PC-9 (cell line): ENCODE results near the gene GNA15. TPM values are rescaled to one million over a fixed set of nuclear protein-coding genes. Genes with fewer than 3 reads are reported as not detected.

ENCODE experiments used
- BruUV-seq: library from RNA; stranded (reverse); fragments of 400-500 nt; replicated peaks from 2 replicates; lab custom pipeline; 2021; lab: Mats Ljungman, UMichigan
- CTCF ChIA-PET: fragments of 300-600 bp; sonication (Branson Sonifier 250); formaldehyde crosslinking; loops from one replicate; lab custom pipeline; 2022; ENCODE audit warnings: antibody characterized with exemption; lab: Charles Lee
- POLR2A ChIA-PET: fragments of 300-600 bp; sonication (Branson Sonifier 250); formaldehyde crosslinking; loops from one replicate; lab custom pipeline; 2022; ENCODE audit warnings: antibody characterized with exemption; ENCODE audit not compliant: unreplicated experiment; lab: Charles Lee
- DNase-seq, 2 experiments: peaks; one replicate each; pipeline versions ENCODE4 v3.0.0 to v3.0.0-alpha.2; 2015 to 2022; ENCODE audit warnings: mixed read lengths in 1 of 2
- H2AFZ ChIP-seq: fragments of 200-600 bp; sonication (generic); 2 replicates; pipeline ENCODE4 v1.8.1; 2017; ENCODE audit warnings: antibody characterized with exemption
- H3F3A ChIP-seq: fragments of 200-600 bp; sonication (generic); 2 replicates; pipeline ENCODE4 v1.8.1; 2017; ENCODE audit warnings: antibody characterized with exemption, mild to moderate bottlenecking, low read depth; ENCODE audit not compliant: insufficient read depth
- H3K27ac ChIP-seq: fragments of 200-600 bp; sonication (generic); 2 replicates; pipeline ENCODE4 v1.6.1; 2016; ENCODE audit warnings: mixed run types
- H3K27me3 ChIP-seq: fragments of 200-600 bp; sonication (generic); 2 replicates; pipeline ENCODE4 v1.6.1; 2016; ENCODE audit warnings: low read depth, mixed run types; ENCODE audit not compliant: insufficient read depth
- H3K36me3 ChIP-seq: fragments of 200-600 bp; sonication (generic); 2 replicates; pipeline ENCODE4 v1.6.1; 2016; ENCODE audit warnings: low read depth, mixed run types
- H3K4me1 ChIP-seq: fragments of 200-600 bp; sonication (generic); replicated peaks from 2 replicates; pipeline ENCODE4 v1.6.1; 2016; ENCODE audit warnings: mixed run types; ENCODE audit not compliant: insufficient read depth
- H3K4me2 ChIP-seq: fragments of 200-600 bp; sonication (generic); 2 replicates; pipeline ENCODE4 v1.6.1; 2017; ENCODE audit warnings: mixed run types
- H3K4me3 ChIP-seq: fragments of 200-600 bp; sonication (generic); 2 replicates; pipeline ENCODE4 v1.6.1; 2016; ENCODE audit warnings: mixed run types
- H3K79me2 ChIP-seq: fragments of 200-600 bp; sonication (generic); 2 replicates; pipeline ENCODE4 v1.6.1; 2017; ENCODE audit warnings: low read depth, mixed run types
- H3K9me2 ChIP-seq: fragments of 200-600 bp; sonication (generic); 2 replicates; pipeline ENCODE4 v1.8.1; 2017; ENCODE audit warnings: mild to moderate bottlenecking; ENCODE audit not compliant: insufficient read depth
- H3K9me3 ChIP-seq: fragments of 200-600 bp; sonication (generic); 2 replicates; pipeline ENCODE4 v1.8.1; 2016; ENCODE audit warnings: low read depth; ENCODE audit not compliant: insufficient read depth
- H4K20me1 ChIP-seq: fragments of 200-600 bp; sonication (generic); 2 replicates; pipeline ENCODE4 v1.8.1; 2017; ENCODE audit not compliant: insufficient read depth
- CTCF ChIP-seq: fragments of 200-600 bp; sonication (generic); conservative IDR thresholded peaks from 2 replicates; pipeline ENCODE4 v1.6.1; 2017; ENCODE audit warnings: mixed run types, antibody characterized with exemption, mild to moderate bottlenecking, moderate library complexity
- EZH2 ChIP-seq: fragments of 200-600 bp; sonication (generic); IDR thresholded peaks from 2 replicates; pipeline ENCODE4 v1.8.0; 2017; ENCODE audit warnings: antibody characterized with exemption, low read depth
- intact Hi-C: fragments of 100-400 bp; cut with micrococcal nuclease; formaldehyde crosslinking; loops from one replicate; pipeline ENCODE4 v1.10.0; 2022; ENCODE audit not compliant: unreplicated experiment
- total RNA-seq: library from RNA; stranded (reverse); gene quantifications from 2 replicates; pipeline ENCODE4 v1.2.3, GENCODE V29; 2021

GNA15 gene
- total RNA-seq, 1 experiment from 2014 or later: 14.2 TPM

GRCh38 chr19:3140667-3141038, 4.8 kb downstream of the GNA15 start:
- H3K27ac ChIP-seq: no peak overlapping the region
- no peak for DNase-seq
- H3K9me2 ChIP-seq: no peaks in the 10 kb centered on the region
- BruUV-seq: no TSS peak
- CTCF ChIA-PET: interaction anchor here (0.5 kb wide), 1 partner anchor 247 kb away, joined by 7 read pairs; no protein-coding TSS in a partner anchor
- no peaks in the 10 kb centered on the region for H3K79me2 ChIP-seq
- intact Hi-C loops: no loop called here
- H3K4me2 ChIP-seq: no peak overlapping the region
- no peak overlapping the region for H3K4me3 ChIP-seq
- no peaks in the 10 kb centered on the region for H3K27me3 ChIP-seq
- no peaks in the 10 kb centered on the region for H4K20me1 ChIP-seq
- no peak for TF ChIP-seq EZH2
- POLR2A ChIA-PET: no interaction called here
- no peaks in the 10 kb centered on the region for H3K36me3 ChIP-seq
- no peak overlapping the region for H2AFZ ChIP-seq
- no peaks in the 10 kb centered on the region for H3K9me3 ChIP-seq
- H3K4me1 ChIP-seq: peaks cover 16% of the 10 kb centered on the region
- peaks cover 17% of the 10 kb centered on the region for H3F3A ChIP-seq

DNA sequence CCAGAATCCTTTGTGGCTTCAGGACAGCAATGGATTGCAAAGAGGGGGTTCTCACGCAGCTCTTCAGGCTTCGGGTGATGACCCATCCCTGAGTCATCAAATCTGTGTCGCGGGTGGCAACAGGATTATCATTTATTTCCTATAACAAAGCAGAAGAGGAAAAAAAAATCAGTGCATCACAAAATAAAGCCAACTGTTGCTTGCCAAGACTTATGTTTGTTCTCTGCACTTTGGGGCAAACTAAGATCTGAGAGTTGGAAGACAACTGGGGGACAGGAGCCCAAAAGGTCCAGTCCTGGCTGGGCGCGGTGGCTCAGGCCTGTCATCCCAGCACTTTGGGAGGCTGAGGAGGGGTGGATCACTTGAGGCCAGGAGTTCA, 6.4 kb downstream of the GNA15 start:
- H2AFZ ChIP-seq: no peak overlapping the region; the same call in 1 of the 2 replicates
- no TSS peak for BruUV-seq
- H3K4me2 ChIP-seq: peak overlapping the region; percentile 62

DNA sequence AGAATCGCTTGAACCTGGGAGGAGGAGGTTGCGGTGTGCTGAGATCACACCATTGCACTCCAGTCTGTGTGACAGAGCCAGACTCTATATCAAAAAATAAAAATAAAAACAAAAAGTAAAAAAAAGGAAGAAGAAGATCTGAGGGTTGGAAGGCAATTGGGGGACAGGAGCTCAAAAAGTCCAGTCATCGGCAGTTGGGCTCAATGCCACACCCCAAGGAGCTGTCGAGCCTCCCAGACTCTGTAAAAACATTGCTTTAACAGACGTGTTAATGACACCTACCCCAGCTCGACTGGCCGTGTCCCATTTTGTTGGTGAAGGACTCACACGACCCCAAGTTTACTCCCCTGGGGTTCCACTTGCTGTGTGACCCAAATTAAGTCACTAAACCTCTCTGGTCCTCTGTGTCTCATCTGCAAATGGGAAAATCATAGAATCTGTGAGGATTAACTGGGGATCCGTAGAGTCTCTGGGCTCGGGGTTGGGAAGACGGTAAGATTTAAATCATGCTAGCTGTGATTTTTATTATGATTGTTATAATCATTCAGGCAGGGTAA, 7.0 kb downstream of the GNA15 start:
- H3K9me3 ChIP-seq: no peaks in the 10 kb centered on the region
- H3K79me2 ChIP-seq: no peaks in the 10 kb centered on the region
- no peak for DNase-seq
- CTCF ChIA-PET: interaction anchor here (1.0 kb wide), 1 partner anchor 133 kb away, joined by 9 read pairs; no protein-coding TSS in a partner anchor
- H3K4me2 ChIP-seq: peak overlapping the region; percentile 62; the same call in 1 of the 2 replicates
- H4K20me1 ChIP-seq: no peaks in the 10 kb centered on the region
- no peaks in the 10 kb centered on the region for H3K36me3 ChIP-seq
- no peak overlapping the region for H3K4me3 ChIP-seq
- H3K9me2 ChIP-seq: no peaks in the 10 kb centered on the region
- no peak for TF ChIP-seq CTCF
- TF ChIP-seq EZH2: no peak
- no peak overlapping the region for H2AFZ ChIP-seq
- BruUV-seq: no TSS peak
- POLR2A ChIA-PET: no interaction called here
- H3K27me3 ChIP-seq: no peaks in the 10 kb centered on the region
- H3F3A ChIP-seq: peaks cover 17% of the 10 kb centered on the region
- intact Hi-C loops: no loop called here
- H3K4me1 ChIP-seq: peaks cover 16% of the 10 kb centered on the region
- peak overlapping the region; percentile 65 for H3K27ac ChIP-seq

More for the DNA sequence above, 6.4 kb downstream of the GNA15 start:
- POLR2A ChIA-PET: interaction anchor here (0.6 to 0.7 kb wide), 2 partner anchors 29 to 106 kb away, joined by 3 read pairs; no protein-coding TSS in a partner anchor
- Histone ChIP-seq H3K27me3 (no peaks in the 10 kb centered on the region), H3K36me3 (no peaks in the 10 kb centered on the region), H3K27ac (peak overlapping the region; percentile 65), H3K9me2 (no peaks in the 10 kb centered on the region), H3K79me2 (no peaks in the 10 kb centered on the region), H3K4me3 (peak overlapping the region; percentile 28; the same call in 1 of the 2 replicates), H3K4me1 (peaks cover 16% of the 10 kb centered on the region), H3K9me3 (no peaks in the 10 kb centered on the region), H4K20me1 (no peaks in the 10 kb centered on the region), H3F3A (peaks cover 17% of the 10 kb centered on the region)
- peak in 1 of 2 experiments; percentile 68 for DNase-seq
- CTCF ChIA-PET: interaction anchor here (0.5 to 0.6 kb wide), 3 partner anchors 13 to 191 kb away, joined by 3 to 6 read pairs (median 3); no protein-coding TSS in a partner anchor
- intact Hi-C loops: no loop called here
- TF ChIP-seq EZH2 (no peak), CTCF (no peak)
